Esophagus muscularis mucosa (tissue), 4 donors: Measurements from ENCODE around the gene TNPO3.

Experiments used
- EP300 ChIP-seq: sonication (generic); formaldehyde crosslinking; IDR thresholded peaks from one replicate; pipeline ENCODE4 v1.6.1; 2017; ENCODE audit warnings: antibody characterized with exemption
- POLR2A ChIP-seq: fragments of 450-650 bp; IDR thresholded peaks from one replicate; pipeline ENCODE4 v1.6.1; 2017; ENCODE audit warnings: antibody characterized with exemption, moderate library complexity, mild to moderate bottlenecking, low read depth
- POLR2AphosphoS5 ChIP-seq, 2 donors: sonication (generic); formaldehyde crosslinking; IDR thresholded peaks; one replicate each; pipeline ENCODE4 v1.6.1; 2017; ENCODE audit warnings: antibody characterized with exemption in 2 of 2
- TF ChIP-seq, protein P1 (sequence below), 3 experiments: fragments of 200-600 bp in 2 of 3; fragments of 450-650 bp in 1 of 3; sonication (generic) in 2 of 3; IDR thresholded peaks; one replicate each; pipeline ENCODE4 v1.5.1; 2017 to 2019; ENCODE audit warnings: antibody characterized with exemption in 3 of 3, mild to moderate bottlenecking in 2 of 3, moderate library complexity in 1 of 3

DNA sequence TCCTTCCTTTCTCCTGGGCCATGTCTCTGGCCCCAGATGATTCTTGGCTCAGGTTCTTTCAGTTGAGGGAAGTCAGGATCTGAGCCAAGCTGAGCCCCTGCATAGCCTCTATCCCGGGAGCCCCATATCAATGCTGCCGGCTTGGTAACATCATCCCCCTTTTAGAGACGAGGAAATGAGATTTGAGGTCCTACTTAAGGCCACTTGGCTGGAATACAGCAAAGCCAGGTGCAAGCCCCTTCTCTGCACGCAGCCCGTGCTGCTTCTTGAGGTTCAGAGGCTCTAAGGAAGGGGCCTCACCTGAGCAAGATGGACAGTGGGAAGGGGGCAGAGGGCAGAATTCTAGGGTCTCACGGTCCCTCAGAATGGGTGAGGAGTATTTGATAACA lies 119.6 kb downstream of the TNPO3 start:
- TF ChIP-seq POLR2A (no peak), POLR2AphosphoS5 (IDR thresholded peaks at IDR 0.05) (no peak), EP300 (no peak)
- TF ChIP-seq, protein P1, sequence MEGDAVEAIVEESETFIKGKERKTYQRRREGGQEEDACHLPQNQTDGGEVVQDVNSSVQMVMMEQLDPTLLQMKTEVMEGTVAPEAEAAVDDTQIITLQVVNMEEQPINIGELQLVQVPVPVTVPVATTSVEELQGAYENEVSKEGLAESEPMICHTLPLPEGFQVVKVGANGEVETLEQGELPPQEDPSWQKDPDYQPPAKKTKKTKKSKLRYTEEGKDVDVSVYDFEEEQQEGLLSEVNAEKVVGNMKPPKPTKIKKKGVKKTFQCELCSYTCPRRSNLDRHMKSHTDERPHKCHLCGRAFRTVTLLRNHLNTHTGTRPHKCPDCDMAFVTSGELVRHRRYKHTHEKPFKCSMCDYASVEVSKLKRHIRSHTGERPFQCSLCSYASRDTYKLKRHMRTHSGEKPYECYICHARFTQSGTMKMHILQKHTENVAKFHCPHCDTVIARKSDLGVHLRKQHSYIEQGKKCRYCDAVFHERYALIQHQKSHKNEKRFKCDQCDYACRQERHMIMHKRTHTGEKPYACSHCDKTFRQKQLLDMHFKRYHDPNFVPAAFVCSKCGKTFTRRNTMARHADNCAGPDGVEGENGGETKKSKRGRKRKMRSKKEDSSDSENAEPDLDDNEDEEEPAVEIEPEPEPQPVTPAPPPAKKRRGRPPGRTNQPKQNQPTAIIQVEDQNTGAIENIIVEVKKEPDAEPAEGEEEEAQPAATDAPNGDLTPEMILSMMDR (IDR thresholded peaks at IDR 0.05) = no peak
